Stomach (tissue), 9 donors: Measurements from ENCODE around the gene PDE4B. TPM values are rescaled to one million over a fixed set of nuclear protein-coding genes. Genes with fewer than 3 reads are reported as not detected.

Experiments
- DNase-seq, 2 donors: peaks; one replicate each; pipeline versions ENCODE4 v3.0.0 to v3.0.0-alpha.2; 2013 to 2019
- H3K27ac ChIP-seq, 5 donors: fragments of 200-600 bp in 4 of 5; sonication (generic) in 4 of 5; one replicate each; pipeline ENCODE4 v1.5.1; 2013 to 2019; ENCODE audit warnings: mild to moderate bottlenecking in 1 of 5, moderate library complexity in 1 of 5
- H3K27me3 ChIP-seq, 3 donors: fragments of 200-600 bp; sonication (generic); one replicate each; pipeline ENCODE4 v1.5.1; 2017 to 2019; ENCODE audit warnings: mixed run types in 1 of 3
- H3K36me3 ChIP-seq, 4 donors: fragments of 200-600 bp; sonication (generic); 1 replicate in 3 of 4; 2 replicates in 1 of 4; pipeline ENCODE4 v1.5.1; 2016 to 2019
- H3K4me1 ChIP-seq, 4 donors: fragments of 200-600 bp; sonication (generic); one replicate each; pipeline ENCODE4 v1.5.1; 2016 to 2019
- H3K4me3 ChIP-seq, 4 donors: fragments of 200-600 bp; sonication (generic) in 3 of 4; one replicate each; pipeline ENCODE4 v1.5.1; 2016 to 2019; ENCODE audit warnings: mild to moderate bottlenecking in 1 of 4
- H3K9me3 ChIP-seq, 4 donors: fragments of 200-600 bp; sonication (generic); one replicate each; pipeline ENCODE4 v1.5.1; 2016 to 2019
- EP300 ChIP-seq: sonication (generic); formaldehyde crosslinking; IDR thresholded peaks from one replicate; pipeline ENCODE4 v1.6.1; 2017; ENCODE audit warnings: antibody characterized with exemption
- POLR2A ChIP-seq, 4 donors: fragments of 450-650 bp; IDR thresholded peaks; one replicate each; pipeline ENCODE4 v1.6.1; 2016; ENCODE audit warnings: antibody characterized with exemption in 4 of 4, control low read depth in 2 of 4, mild to moderate bottlenecking in 1 of 4, moderate library complexity in 1 of 4
- POLR2AphosphoS5 ChIP-seq, 3 donors: sonication (generic); formaldehyde crosslinking; IDR thresholded peaks; one replicate each; pipeline ENCODE4 v1.6.1; 2016; ENCODE audit warnings: antibody characterized with exemption in 3 of 3
- WGBS, 5 donors: extraction: QIAGEN DNeasy Blood & Tissue Kit in 3 of 5; methylation state at CpG; one replicate each; pipeline versions ENCODE4 v1.1.5 to v1.1.7; 2013 to 2018; 5-methylcytosine and 5-hydroxymethylcytosine counted together
- intact Hi-C: fragments of 100-400 bp; cut with DNase I; formaldehyde crosslinking; loops from one replicate; pipeline ENCODE4 v1.15.1; 2023; ENCODE audit warnings: low total_unique reads
- polyA plus RNA-seq, 3 donors: library from polyadenylated mRNA; stranded (reverse); fragments of 200-250 nt; gene quantifications; one replicate each; pipeline ENCODE4 v1.2.3, GENCODE V29; 2013
- total RNA-seq, 5 donors: library from RNA; depleted of rRNA; stranded (reverse); fragments of >200 nt; gene quantifications; one replicate each; pipeline versions ENCODE4 v1.1.0 to v1.2.3, GENCODE V29; 2014 to 2016
- TF ChIP-seq, protein P1 (sequence below), 7 experiments: fragments of 450-650 bp in 4 of 7; fragments of 200-600 bp in 3 of 7; sonication (generic) in 3 of 7; IDR thresholded peaks; one replicate each; pipeline ENCODE4 v1.5.1; 2016 to 2019; ENCODE audit warnings: antibody characterized with exemption in 7 of 7, control low read depth in 2 of 7, mild to moderate bottlenecking in 1 of 7
- donor health status: healthy with polysubstance abuse.
- donor health status: Bipolar disorder and iron deficiency.
- donor health status: healthy.

Gene PDE4B
- total and polyA plus RNA-seq, 8 donors: 0.45 to 34.3 (median 3.2) TPM

DNA sequence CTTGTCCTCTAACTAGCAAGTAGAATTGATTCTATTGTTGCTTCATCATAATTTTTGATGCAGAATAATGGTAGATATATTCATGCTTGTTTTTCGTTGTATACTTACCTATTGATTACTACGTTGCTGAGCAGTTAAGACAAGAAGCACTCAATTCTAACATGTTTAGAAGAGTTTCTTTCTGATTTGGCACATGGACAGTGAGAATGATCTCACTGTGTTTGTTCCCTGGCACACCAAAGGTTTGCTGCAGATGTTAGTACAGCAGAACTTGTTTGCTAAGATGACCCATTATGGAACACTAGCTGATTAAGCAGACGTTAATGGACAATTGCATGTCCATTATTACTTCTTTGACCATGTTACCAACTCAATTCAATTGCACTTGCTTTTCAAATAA lies 556.5 kb downstream of the PDE4B start:
- TF ChIP-seq POLR2A (IDR thresholded peaks at IDR 0.05) (no peak), POLR2AphosphoS5 (IDR thresholded peaks at IDR 0.05) (peak in 1 of 3 donors; percentile 8)
- WGBS, 5 donors: 53 to 62% (median 61%) methylated on average over 3 of the region's 3 CpGs
- no peaks in the 10 kb centered on the region for H3K9me3 ChIP-seq
- DNase-seq: no peak
- peak overlapping the region in 3 of 5 donors; percentile 23 to 70 (median 38) for H3K27ac ChIP-seq
- H3K36me3 ChIP-seq: no peaks in the 10 kb centered on the region
- no peaks in the 10 kb centered on the region for H3K27me3 ChIP-seq
- peaks cover 5 to 58% (median 32%) of the 10 kb centered on the region in 4 donors for H3K4me1 ChIP-seq
- no peak overlapping the region for H3K4me3 ChIP-seq
- intact Hi-C loops: no loop called here

DNA sequence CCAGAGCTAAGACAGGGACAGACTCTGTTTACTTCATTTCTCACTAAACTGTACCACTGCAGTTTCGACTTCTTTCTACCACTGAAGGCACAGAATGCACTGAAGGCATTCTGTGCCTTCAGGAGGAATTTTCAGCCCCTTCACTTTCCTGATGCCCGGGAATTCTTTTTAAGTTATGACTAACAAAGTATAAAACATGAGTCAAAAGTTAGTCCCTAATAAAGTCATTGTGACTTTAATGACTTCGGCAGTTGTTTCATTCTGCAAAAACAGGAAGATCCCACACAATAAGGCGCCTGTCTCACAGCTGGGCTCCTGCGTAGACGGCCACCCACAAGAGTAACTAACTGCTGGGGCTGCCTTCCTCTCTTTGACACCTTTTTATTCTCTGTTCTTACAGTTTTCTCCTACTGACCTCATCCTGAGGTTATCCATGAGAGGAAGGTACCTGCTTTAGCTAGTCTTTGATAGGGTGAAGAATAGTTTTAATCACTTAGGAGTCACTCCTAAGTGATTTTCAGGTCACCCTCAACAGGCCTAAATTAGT lies 557.4 kb downstream of the PDE4B start:
- TF ChIP-seq POLR2AphosphoS5 (IDR thresholded peaks at IDR 0.05) (peak in 2 of 3 donors; percentile 18 to 30), POLR2A (IDR thresholded peaks at IDR 0.05) (no peak), EP300 (no peak)
- H3K4me1 ChIP-seq: peaks cover 5 to 61% (median 36%) of the 10 kb centered on the region in 4 donors
- DNase-seq: peak; percentile 47 to 64
- intact Hi-C loops: no loop called here
- H3K4me3 ChIP-seq: no peak overlapping the region
- H3K36me3 ChIP-seq: no peaks in the 10 kb centered on the region
- WGBS, 5 donors: 41 to 62% (median 48%) methylated on average over 6 of the region's 6 CpGs
- peak overlapping the region in 4 of 5 donors; percentile 23 to 70 (median 42) for H3K27ac ChIP-seq
- H3K9me3 ChIP-seq: no peaks in the 10 kb centered on the region
- H3K27me3 ChIP-seq: no peaks in the 10 kb centered on the region

DNA sequence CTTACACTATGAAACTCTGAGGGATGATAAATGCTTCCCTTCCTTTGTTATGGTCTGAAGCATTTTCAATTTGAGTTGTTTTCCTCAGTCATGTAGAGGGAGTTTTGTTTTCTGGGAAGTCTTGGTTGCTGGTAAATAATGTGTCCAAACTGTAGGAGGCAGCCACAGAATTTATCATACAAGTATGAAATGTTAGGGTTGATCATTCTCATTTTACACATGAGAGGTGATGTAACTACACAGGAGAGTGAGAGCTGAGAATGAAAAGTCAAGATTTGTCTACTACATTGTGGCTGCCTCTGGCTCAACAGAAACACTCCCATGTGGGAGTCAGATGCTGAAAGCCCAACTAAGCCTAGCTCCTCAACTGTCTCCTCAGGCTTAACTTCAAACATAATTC lies 558.8 kb downstream of the PDE4B start:
- no peak for DNase-seq
- H3K4me1 ChIP-seq: peaks cover 5 to 61% (median 36%) of the 10 kb centered on the region in 4 donors
- H3K36me3 ChIP-seq: no peaks in the 10 kb centered on the region
- no peaks in the 10 kb centered on the region for H3K9me3 ChIP-seq
- no peaks in the 10 kb centered on the region for H3K27me3 ChIP-seq
- no peak overlapping the region for H3K4me3 ChIP-seq
- TF ChIP-seq POLR2AphosphoS5 (IDR thresholded peaks at IDR 0.05) (no peak), EP300 (no peak), POLR2A (IDR thresholded peaks at IDR 0.05) (no peak)
- TF ChIP-seq, protein P1, sequence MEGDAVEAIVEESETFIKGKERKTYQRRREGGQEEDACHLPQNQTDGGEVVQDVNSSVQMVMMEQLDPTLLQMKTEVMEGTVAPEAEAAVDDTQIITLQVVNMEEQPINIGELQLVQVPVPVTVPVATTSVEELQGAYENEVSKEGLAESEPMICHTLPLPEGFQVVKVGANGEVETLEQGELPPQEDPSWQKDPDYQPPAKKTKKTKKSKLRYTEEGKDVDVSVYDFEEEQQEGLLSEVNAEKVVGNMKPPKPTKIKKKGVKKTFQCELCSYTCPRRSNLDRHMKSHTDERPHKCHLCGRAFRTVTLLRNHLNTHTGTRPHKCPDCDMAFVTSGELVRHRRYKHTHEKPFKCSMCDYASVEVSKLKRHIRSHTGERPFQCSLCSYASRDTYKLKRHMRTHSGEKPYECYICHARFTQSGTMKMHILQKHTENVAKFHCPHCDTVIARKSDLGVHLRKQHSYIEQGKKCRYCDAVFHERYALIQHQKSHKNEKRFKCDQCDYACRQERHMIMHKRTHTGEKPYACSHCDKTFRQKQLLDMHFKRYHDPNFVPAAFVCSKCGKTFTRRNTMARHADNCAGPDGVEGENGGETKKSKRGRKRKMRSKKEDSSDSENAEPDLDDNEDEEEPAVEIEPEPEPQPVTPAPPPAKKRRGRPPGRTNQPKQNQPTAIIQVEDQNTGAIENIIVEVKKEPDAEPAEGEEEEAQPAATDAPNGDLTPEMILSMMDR (IDR thresholded peaks at IDR 0.05): no peak
- intact Hi-C loops: no loop called here
- peak overlapping the region in 3 of 5 donors; percentile 35 to 70 (median 47) for H3K27ac ChIP-seq

DNA sequence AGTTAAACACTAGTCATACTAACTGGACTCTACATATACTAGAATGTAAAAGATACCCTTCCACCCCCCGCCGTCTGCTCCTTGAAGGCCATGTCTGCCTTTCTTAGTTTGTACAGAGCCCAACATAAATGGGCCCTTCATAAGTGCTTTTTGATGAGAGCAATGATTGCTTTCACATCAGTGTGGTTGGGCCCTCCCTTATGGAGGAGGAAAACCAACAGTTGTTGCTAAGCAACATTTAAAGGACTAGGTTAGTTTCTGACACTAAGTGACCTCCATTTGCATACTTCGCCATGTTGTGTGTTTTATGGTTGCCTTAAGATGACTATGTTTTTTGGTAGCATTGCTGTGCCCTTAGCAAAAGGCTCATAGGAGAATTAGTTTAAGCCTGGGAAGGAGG lies 559.2 kb downstream of the PDE4B start:
- no peaks in the 10 kb centered on the region for H3K36me3 ChIP-seq
- peak overlapping the region in 2 of 5 donors; percentile 35 to 70 for H3K27ac ChIP-seq
- H3K27me3 ChIP-seq: no peaks in the 10 kb centered on the region
- TF ChIP-seq POLR2AphosphoS5 (IDR thresholded peaks at IDR 0.05): no peak
- TF ChIP-seq, protein P1 (IDR thresholded peaks at IDR 0.05): no peak
- no peak for TF ChIP-seq EP300
- no peak for TF ChIP-seq POLR2A (IDR thresholded peaks at IDR 0.05)
- WGBS, 5 donors: 87 to 90% (median 89%) methylated on average over 3 of the region's 3 CpGs
- no peaks in the 10 kb centered on the region for H3K9me3 ChIP-seq
- DNase-seq: peak in 1 of 2 donors; percentile 58
- peaks cover 5 to 61% (median 36%) of the 10 kb centered on the region in 4 donors for H3K4me1 ChIP-seq
- intact Hi-C loops: no loop called here
- no peak overlapping the region for H3K4me3 ChIP-seq

DNA sequence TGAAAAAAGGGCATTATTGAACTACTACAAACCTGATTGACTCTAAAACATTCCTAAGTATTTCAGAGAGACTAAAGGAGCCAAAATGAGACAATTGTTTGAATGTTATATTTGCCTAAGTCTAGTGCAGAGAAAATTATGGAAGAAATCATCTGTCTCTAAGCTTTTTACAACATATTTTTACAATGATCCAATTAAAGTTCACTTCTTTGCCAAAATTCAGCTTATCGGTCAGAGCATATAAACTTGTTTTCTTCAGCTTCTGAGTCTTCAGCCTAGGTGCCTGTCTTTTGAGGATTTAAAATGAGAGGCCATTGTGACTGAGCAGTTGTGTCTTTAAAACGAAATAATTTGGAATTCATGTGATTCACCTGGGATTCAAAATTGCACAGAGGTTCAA lies 560.1 kb downstream of the PDE4B start:
- TF ChIP-seq, protein P1 (IDR thresholded peaks at IDR 0.05): no peak
- TF ChIP-seq POLR2A (IDR thresholded peaks at IDR 0.05): no peak
- TF ChIP-seq EP300: no peak
- TF ChIP-seq POLR2AphosphoS5 (IDR thresholded peaks at IDR 0.05): no peak
- intact Hi-C loops: no loop called here
- 64 to 72% (median 69%) methylated on average over 2 of the region's 2 CpGs for WGBS, 5 donors
- Histone ChIP-seq H3K9me3 (no peaks in the 10 kb centered on the region), H3K4me1 (peaks cover 5 to 61% (median 36%) of the 10 kb centered on the region in 4 donors), H3K27ac (peak overlapping the region in 3 of 5 donors; percentile 1 to 70 (median 35)), H3K36me3 (no peaks in the 10 kb centered on the region), H3K4me3 (no peak overlapping the region), H3K27me3 (no peaks in the 10 kb centered on the region)
- no peak for DNase-seq
